SK-N-SH (cell line): ENCODE results near the gene ENDOD1.

ENCODE experiments used
- CTCF ChIP-seq: fragments of 200-600 bp; sonication (generic); IDR thresholded peaks from 2 replicates; pipeline ENCODE4 v1.6.1; 2017; ENCODE audit warnings: antibody characterized with exemption, mild to moderate bottlenecking, moderate library complexity
- EP300 ChIP-seq, 2 experiments: IDR thresholded peaks; 2 replicates each; pipeline versions ENCODE4 v1.4.0 to v1.6.1; 2012; ENCODE audit warnings: borderline replicate concordance in 1 of 2, low read depth in 1 of 2, low read length in 1 of 2
- EZH2phosphoT487 ChIP-seq: fragments of 200-600 bp; sonication (generic); IDR thresholded peaks from 2 replicates; pipeline ENCODE4 v1.6.1; 2017; ENCODE audit warnings: low read depth, mixed run types, mild to moderate bottlenecking, antibody characterized with exemption, moderate library complexity, borderline replicate concordance
- JUND ChIP-seq: IDR thresholded peaks from 2 replicates; pipeline ENCODE4 v1.4.0; 2012
- MAX ChIP-seq: IDR thresholded peaks from 2 replicates; pipeline ENCODE4 v1.4.0; 2012; ENCODE audit warnings: low read depth
- MXI1 ChIP-seq: IDR thresholded peaks from 2 replicates; pipeline ENCODE4 v1.6.1; 2012; ENCODE audit warnings: mild to moderate bottlenecking, low read depth, low read length, improper control_type of control experiment
- POLR2AphosphoS5 ChIP-seq: IDR thresholded peaks from 2 replicates; pipeline ENCODE4 v1.6.1; 2012; ENCODE audit warnings: low read depth, low read length
- RAD21 ChIP-seq: IDR thresholded peaks from 2 replicates; pipeline ENCODE4 v1.6.1; 2012; ENCODE audit warnings: mild to moderate bottlenecking, low read length
- RCOR1 ChIP-seq: fragments of 150-350 bp; IDR thresholded peaks from 2 replicates; pipeline ENCODE4 v1.6.1; 2017; ENCODE audit warnings: antibody characterized with exemption, low read length
- YY1 ChIP-seq: IDR thresholded peaks from 2 replicates; pipeline ENCODE4 v1.4.0; 2012; ENCODE audit warnings: low read depth, mild to moderate bottlenecking

GRCh38 chr11:95137299-95137698, 47.7 kb downstream of the ENDOD1 start:
- TF ChIP-seq CTCF (no peak), RAD21 (no peak), RCOR1 (no peak), EZH2phosphoT487 (no peak), YY1 (no peak), POLR2AphosphoS5 (no peak), MXI1 (no peak), MAX (no peak), JUND (no peak), EP300 (IDR thresholded peaks at IDR 0.05; ENCODE audit: borderline replicate concordance in 1 of 2, low read depth in 1 of 2, low read length in 1 of 2) (no peak)
